ENCODE measurements around the gene ARID1B. TPM values are rescaled to one million over a fixed set of nuclear protein-coding genes. Genes with fewer than 3 reads are reported as not detected.

ARID1B gene
- total and polyA plus RNA-seq, 9 of the 15 experiments (the other 6 are each of a cell fraction or from before 2014, with no cell fraction given): 12.5 to 50.5 (median 25.8) TPM

- TF ChIP-seq ZBTB43 (CRISPR knock-in tag; IDR thresholded peaks at IDR 0.05): no peak
- no peak for TF ChIP-seq ZFX (CRISPR knock-in tag; IDR thresholded peaks at IDR 0.05)
- no peak for TF ChIP-seq HNRNPH1 (optimal IDR thresholded peaks at IDR 0.05; ENCODE audit: low read depth, low read length)
- TF ChIP-seq RNF219 (CRISPR knock-in tag; IDR thresholded peaks at IDR 0.05): no peak
- TF ChIP-seq HEY1 (CRISPR knock-in tag; IDR thresholded peaks at IDR 0.05; ENCODE audit: borderline replicate concordance): no peak
- no peak for TF ChIP-seq KLF13 (tag; IDR thresholded peaks at IDR 0.05; ENCODE audit: borderline replicate concordance, low read depth)
- TF ChIP-seq GTF2A2 (tag; IDR thresholded peaks at IDR 0.05): no peak
- no peak for TF ChIP-seq POLR3G (IDR thresholded peaks at IDR 0.05; ENCODE audit: extremely low read depth, insufficient read length, insufficient replicate concordance)
- no peak for TF ChIP-seq ETV1 (tag; conservative IDR thresholded peaks at IDR 0.05; ENCODE audit: low read depth)
- no peak for TF ChIP-seq MLLT1 (IDR thresholded peaks at IDR 0.05)
Measured at GRCh38 chr6:156842598-156843250, 65.5 kb downstream of the ARID1B start (continued).
